MM.1S (cell line): ENCODE measurements around the gene SLC38A8.

Experiments
- CTCF ChIP-seq: fragments of 300-600 bp; sonication (generic); IDR thresholded peaks from 2 replicates; pipeline ENCODE4 v1.5.1; 2016; ENCODE audit warnings: antibody characterized with exemption, low read length, mixed read lengths
- EZH2 ChIP-seq: fragments of 300-600 bp; sonication (generic); optimal IDR thresholded peaks from 2 replicates; pipeline ENCODE3; 2017; ENCODE audit warnings: low read depth, mild to moderate bottlenecking, antibody characterized with exemption, low read length, mixed read lengths

- TF ChIP-seq CTCF (no peak), EZH2 (no peak)
These were observed 7.7 kb upstream of the SLC38A8 start for GRCh38 chr16:84050316-84050715.
